SK-N-SH (cell line): Measurements from ENCODE around the gene AP3S2. TPM values are rescaled to one million over a fixed set of nuclear protein-coding genes. Genes with fewer than 3 reads are reported as not detected.

Source experiments
- CTCF ChIA-PET: fragments of 300-600, 350-600 bp; formaldehyde crosslinking; extraction: SDS; loops from one replicate; lab custom pipeline; 2021; lab: Yijun Ruan, JAX
- POLR2A ChIA-PET: fragments of 350-600 bp; sonication (Branson Sonifier 250); formaldehyde crosslinking; extraction: SDS; loops from one replicate; lab custom pipeline; 2020; ENCODE audit warnings: antibody characterized with exemption, inconsistent platforms; lab: Yijun Ruan, JAX
- DNase-seq: peaks from one replicate; pipeline ENCODE4 v3.0.0; 2012
- H2AFZ ChIP-seq: fragments of 200-600 bp; sonication (generic); 2 replicates; pipeline ENCODE4 v1.8.1; 2016; ENCODE audit warnings: antibody characterized with exemption, mild to moderate bottlenecking, low read depth
- H3F3A ChIP-seq: fragments of 200-600 bp; sonication (generic); replicated peaks from 2 replicates; pipeline ENCODE3; 2016; ENCODE audit warnings: antibody characterized with exemption, mild to moderate bottlenecking; ENCODE audit not compliant: insufficient read depth
- H3K27ac ChIP-seq, 2 experiments: fragments of 200-500 bp in 1 of 2; fragments of 200-600 bp in 1 of 2; sonication (Bioruptor generic) in 1 of 2; sonication (generic), shearing (Covaris generic) in 1 of 2; 2 replicates each; pipeline versions ENCODE4 v1.5.1 to v1.6.1; 2014 to 2016; ENCODE audit warnings: low read depth in 2 of 2, inconsistent platforms in 1 of 2, low read length in 1 of 2, mild to moderate bottlenecking in 1 of 2, mixed read lengths in 1 of 2
- H3K27me3 ChIP-seq: fragments of 200-600 bp; sonication (generic), shearing (Covaris generic); 2 replicates; pipeline ENCODE4 v1.6.1; 2016; ENCODE audit warnings: mixed run types; ENCODE audit not compliant: insufficient read depth
- H3K36me3 ChIP-seq, 2 experiments: fragments of 200-500 bp in 1 of 2; fragments of 200-600 bp in 1 of 2; sonication (Bioruptor generic) in 1 of 2; sonication (generic) in 1 of 2; replicated peaks in 1 of 2; 2 replicates each; pipeline versions ENCODE3 to v1.5.1; 2014 to 2016; ENCODE audit warnings: low read length in 1 of 2, mild to moderate bottlenecking in 1 of 2; ENCODE audit not compliant: insufficient read depth in 2 of 2, control insufficient read depth in 1 of 2
- H3K4me1 ChIP-seq, 2 experiments: fragments of 200-500 bp in 1 of 2; fragments of 200-600 bp in 1 of 2; sonication (Bioruptor generic) in 1 of 2; sonication (generic), shearing (Covaris generic) in 1 of 2; 2 replicates each; pipeline versions ENCODE4 v1.5.1 to v1.6.1; 2014 to 2016; ENCODE audit warnings: low read depth in 1 of 2, low read length in 1 of 2, mixed run types in 1 of 2; ENCODE audit not compliant: insufficient read depth in 2 of 2, control insufficient read depth in 1 of 2
- H3K4me2 ChIP-seq: fragments of 200-600 bp; sonication (generic), shearing (Covaris generic); 2 replicates; pipeline ENCODE4 v1.6.1; 2017; ENCODE audit warnings: mixed run types
- H3K4me3 ChIP-seq, 2 experiments: fragments of 200-500 bp in 1 of 2; fragments of 200-600 bp in 1 of 2; sonication (Bioruptor generic) in 1 of 2; sonication (generic), shearing (Covaris generic) in 1 of 2; 2 replicates each; pipeline versions ENCODE4 v1.5.1 to v1.8.1; 2014 to 2016; ENCODE audit warnings: low read depth in 2 of 2, inconsistent platforms in 1 of 2, low read length in 1 of 2, mild to moderate bottlenecking in 1 of 2, mixed read lengths in 1 of 2, moderate library complexity in 1 of 2
- H3K79me2 ChIP-seq: fragments of 200-600 bp; sonication (generic); 2 replicates; pipeline ENCODE4 v1.8.1; 2017; ENCODE audit warnings: mild to moderate bottlenecking; ENCODE audit not compliant: insufficient read depth
- H3K9ac ChIP-seq: fragments of 200-600 bp; sonication (generic); 2 replicates; pipeline ENCODE4 v1.6.1; 2017; ENCODE audit warnings: mixed run types
- H3K9me2 ChIP-seq: fragments of 200-600 bp; sonication (generic); 2 replicates; pipeline ENCODE4 v1.6.1; 2017; ENCODE audit warnings: mixed run types
- H3K9me3 ChIP-seq: fragments of 200-600 bp; sonication (generic); 2 replicates; pipeline ENCODE4 v1.6.1; 2017; ENCODE audit warnings: mixed run types, mild to moderate bottlenecking, moderate library complexity
- H4K20me1 ChIP-seq: fragments of 200-600 bp; sonication (generic); 2 replicates; pipeline ENCODE4 v1.6.1; 2017; ENCODE audit warnings: mild to moderate bottlenecking, mixed run types; ENCODE audit not compliant: insufficient read depth
- FOSL2 ChIP-seq: IDR thresholded peaks from 2 replicates; pipeline ENCODE4 v1.4.0; 2012; ENCODE audit warnings: low read depth, mild to moderate bottlenecking, moderate library complexity, borderline replicate concordance
- FOXJ3 ChIP-seq: sonication (generic); formaldehyde crosslinking; IDR thresholded peaks from 2 replicates; pipeline ENCODE4 v1.5.1; 2020; ENCODE audit warnings: mild to moderate bottlenecking, missing genetic modification reagents
- GABPA ChIP-seq: IDR thresholded peaks from 2 replicates; pipeline ENCODE4 v1.4.0; 2012; ENCODE audit warnings: low read depth, mild to moderate bottlenecking
- MXI1 ChIP-seq: IDR thresholded peaks from 2 replicates; pipeline ENCODE4 v1.6.1; 2012; ENCODE audit warnings: mild to moderate bottlenecking, low read depth, low read length, improper control_type of control experiment
- NRF1 ChIP-seq: IDR thresholded peaks from 2 replicates; pipeline ENCODE4 v1.6.1; 2012; ENCODE audit warnings: low read depth, mild to moderate bottlenecking, low read length
- POLR2AphosphoS5 ChIP-seq: IDR thresholded peaks from 2 replicates; pipeline ENCODE4 v1.6.1; 2012; ENCODE audit warnings: low read depth, low read length
- REST ChIP-seq: IDR thresholded peaks from 2 replicates; pipeline ENCODE4 v1.6.1; 2012; ENCODE audit warnings: mild to moderate bottlenecking, low read depth, low read length, moderate library complexity
- RXRA ChIP-seq: IDR thresholded peaks from 2 replicates; pipeline ENCODE4 v1.4.0; 2012; ENCODE audit warnings: low read depth, mild to moderate bottlenecking, borderline replicate concordance
- TAF1 ChIP-seq: IDR thresholded peaks from 2 replicates; pipeline ENCODE4 v1.6.1; 2012; ENCODE audit warnings: low read depth, mild to moderate bottlenecking, low read length, moderate library complexity, borderline replicate concordance
- TCF12 ChIP-seq: IDR thresholded peaks from 2 replicates; pipeline ENCODE4 v1.4.0; 2012
- ZBTB33 ChIP-seq: IDR thresholded peaks from 2 replicates; pipeline ENCODE4 v1.4.0; 2012; ENCODE audit warnings: low read depth, borderline replicate concordance
- WGBS: methylation state at CpG from one replicate; pipeline ENCODE4 v1.1.6; 2017; ENCODE audit warnings: low lambda C conversion rate; 5-methylcytosine and 5-hydroxymethylcytosine counted together
- polyA plus RNA-seq, 3 experiments: library from polyadenylated mRNA; depleted of rRNA; stranded (reverse); fragments of >200 nt; gene quantifications; 2 replicates each; pipeline ENCODE4 v1.2.3, GENCODE V29; 2012
- TF ChIP-seq, protein P1 (sequence below): IDR thresholded peaks from 2 replicates; pipeline ENCODE4 v1.4.0; 2012; ENCODE audit warnings: low read depth, borderline replicate concordance
- TF ChIP-seq, protein P2 (sequence below): IDR thresholded peaks from 2 replicates; pipeline ENCODE4; 2012

Gene AP3S2
- polyA plus RNA-seq, 1 of the 3 experiments (the other 2 are of a cell fraction) = 11.9 TPM

GRCh38 chr15:89880727-89881126 lies 13.1 kb downstream of the AP3S2 start:
- ChIA-PET CTCF (interaction anchor here (2.6 kb wide), 1 partner anchor 13 kb away, joined by 10 read pairs; the partner anchor contains the start of gene AP3S2), POLR2A (interaction anchor here (0.6 kb wide), 1 partner anchor 151 kb away, joined by 3 read pairs; no protein-coding TSS in a partner anchor)
- Histone ChIP-seq H4K20me1 (no peaks in the 10 kb centered on the region), H3K79me2 (no peaks in the 10 kb centered on the region), H3K27me3 (no peaks in the 10 kb centered on the region), H3K9me2 (no peaks in the 10 kb centered on the region), H2AFZ (no peak overlapping the region), H3K4me2 (no peak overlapping the region), H3K4me3 (no peak overlapping the region), H3F3A (peaks cover 12% of the 10 kb centered on the region), H3K36me3 (peaks cover 23 to 56% of the 10 kb centered on the region in 2 experiments), H3K9ac (no peak overlapping the region), H3K9me3 (no peaks in the 10 kb centered on the region), H3K4me1 (no peaks in the 10 kb centered on the region), H3K27ac (no peak overlapping the region)
- TF ChIP-seq TAF1 = no peak
- TF ChIP-seq NRF1 = no peak
- no peak for TF ChIP-seq MXI1
- no peak for TF ChIP-seq TCF12
- TF ChIP-seq POLR2AphosphoS5 = no peak
- TF ChIP-seq, protein P1, sequence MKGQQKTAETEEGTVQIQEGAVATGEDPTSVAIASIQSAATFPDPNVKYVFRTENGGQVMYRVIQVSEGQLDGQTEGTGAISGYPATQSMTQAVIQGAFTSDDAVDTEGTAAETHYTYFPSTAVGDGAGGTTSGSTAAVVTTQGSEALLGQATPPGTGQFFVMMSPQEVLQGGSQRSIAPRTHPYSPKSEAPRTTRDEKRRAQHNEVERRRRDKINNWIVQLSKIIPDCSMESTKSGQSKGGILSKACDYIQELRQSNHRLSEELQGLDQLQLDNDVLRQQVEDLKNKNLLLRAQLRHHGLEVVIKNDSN = no peak
- TF ChIP-seq, protein P2, sequence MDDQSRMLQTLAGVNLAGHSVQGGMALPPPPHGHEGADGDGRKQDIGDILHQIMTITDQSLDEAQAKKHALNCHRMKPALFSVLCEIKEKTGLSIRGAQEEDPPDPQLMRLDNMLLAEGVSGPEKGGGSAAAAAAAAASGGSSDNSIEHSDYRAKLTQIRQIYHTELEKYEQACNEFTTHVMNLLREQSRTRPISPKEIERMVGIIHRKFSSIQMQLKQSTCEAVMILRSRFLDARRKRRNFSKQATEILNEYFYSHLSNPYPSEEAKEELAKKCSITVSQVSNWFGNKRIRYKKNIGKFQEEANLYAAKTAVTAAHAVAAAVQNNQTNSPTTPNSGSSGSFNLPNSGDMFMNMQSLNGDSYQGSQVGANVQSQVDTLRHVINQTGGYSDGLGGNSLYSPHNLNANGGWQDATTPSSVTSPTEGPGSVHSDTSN = no peak
- no peak for TF ChIP-seq GABPA
- TF ChIP-seq RXRA = no peak
- no peak for TF ChIP-seq FOSL2
- no peak for TF ChIP-seq FOXJ3 (CRISPR knock-in tag)
- no peak for TF ChIP-seq REST
- no peak for TF ChIP-seq ZBTB33
- DNase-seq = no peak
- 81% methylated on average over 1 of the region's 1 CpG for whole genome bisulfite sequencing
